ENCODE data around the gene SLX4IP. TPM values are rescaled to one million over a fixed set of nuclear protein-coding genes. Genes with fewer than 3 reads are reported as not detected.

Gene SLX4IP
- total RNA-seq, 1 donor from 2014 or later, result 8.6 TPM

GRCh38 chr20:10516529-10516928, 81.4 kb downstream of the SLX4IP start:
- peaks cover 5% of the 10 kb centered on the region for H3K36me3 Mint-ChIP-seq (ENCODE audit: low read depth)
- ATAC-seq (ENCODE audit: low read depth) (no peak), DNase-seq (no peak)
- ChIA-PET CTCF (no interaction called here), POLR2A (no interaction called here)
- TF ChIP-seq CTCF (IDR thresholded peaks at IDR 0.05), result no peak
- H3K9me3 Mint-ChIP-seq, result no peaks in the 10 kb centered on the region
- H3K4me3 Mint-ChIP-seq, result no peak overlapping the region
- no peak overlapping the region for H3K27ac Mint-ChIP-seq
- H3K4me1 Mint-ChIP-seq, result peaks cover 19% of the 10 kb centered on the region
- intact Hi-C loops (cut with micrococcal nuclease), result no loop called here
- H3K27me3 Mint-ChIP-seq, result no peaks in the 10 kb centered on the region

- intact Hi-C loops (cut with micrococcal nuclease), result no loop called here
- CTCF ChIA-PET, result no interaction called here
- no peak overlapping the region for H3K27ac Mint-ChIP-seq
Measured at GRCh38 chr20:10519361-10520046, 84.4 kb downstream of the SLX4IP start.

GRCh38 chr20:10520528-10520927, 85.4 kb downstream of the SLX4IP start:
- Mint-ChIP-seq H3K36me3 (ENCODE audit: low read depth) (peaks cover 11% of the 10 kb centered on the region), H3K9me3 (no peaks in the 10 kb centered on the region), H3K27ac (no peak overlapping the region), H3K4me3 (no peak overlapping the region), H3K4me1 (peaks cover 12% of the 10 kb centered on the region), H3K27me3 (no peaks in the 10 kb centered on the region)
- ChIA-PET CTCF (no interaction called here), POLR2A (no interaction called here)
- no peak for DNase-seq
- TF ChIP-seq CTCF (IDR thresholded peaks at IDR 0.05), result no peak
- intact Hi-C loops (cut with micrococcal nuclease), result no loop called here
- ATAC-seq (ENCODE audit: low read depth), result no peak

More at GRCh38 chr20:10519361-10520046, 84.4 kb downstream of the SLX4IP start:
- H3K36me3 Mint-ChIP-seq (ENCODE audit: low read depth), result peaks cover 13% of the 10 kb centered on the region
- POLR2A ChIA-PET, result no interaction called here
- peaks cover 12% of the 10 kb centered on the region for H3K4me1 Mint-ChIP-seq
- no peak for ATAC-seq (ENCODE audit: low read depth)
- no peak for TF ChIP-seq CTCF (IDR thresholded peaks at IDR 0.05)
- H3K9me3 Mint-ChIP-seq, result no peaks in the 10 kb centered on the region
- H3K4me3 Mint-ChIP-seq, result no peak overlapping the region
- DNase-seq, result no peak
- no peaks in the 10 kb centered on the region for H3K27me3 Mint-ChIP-seq

GRCh38 chr20:10521068-10521831, 86.1 kb downstream of the SLX4IP start:
- H3K9me3 Mint-ChIP-seq, result no peaks in the 10 kb centered on the region
- no peaks in the 10 kb centered on the region for H3K27me3 Mint-ChIP-seq
- ATAC-seq (ENCODE audit: low read depth) (no peak), DNase-seq (no peak)
- H3K36me3 Mint-ChIP-seq (ENCODE audit: low read depth), result peaks cover 17% of the 10 kb centered on the region
- no peak overlapping the region for H3K27ac Mint-ChIP-seq
- no peak for TF ChIP-seq CTCF (IDR thresholded peaks at IDR 0.05)
- H3K4me1 Mint-ChIP-seq, result peaks cover 12% of the 10 kb centered on the region
- POLR2A ChIA-PET, result no interaction called here
- CTCF ChIA-PET, result interaction anchor here (0.6 kb wide), 1 partner anchor 41 kb away, joined by 3 read pairs; no protein-coding TSS in a partner anchor
- intact Hi-C loops (cut with micrococcal nuclease), result no loop called here
- no peak overlapping the region for H3K4me3 Mint-ChIP-seq

- Mint-ChIP-seq H3K27ac (no peak overlapping the region), H3K27me3 (no peaks in the 10 kb centered on the region), H3K4me1 (peaks cover 12% of the 10 kb centered on the region), H3K4me3 (no peak overlapping the region), H3K9me3 (no peaks in the 10 kb centered on the region), H3K36me3 (ENCODE audit: low read depth) (peaks cover 17% of the 10 kb centered on the region)
- POLR2A ChIA-PET, result no interaction called here
- CTCF ChIA-PET, result interaction anchor here (0.6 kb wide), 1 partner anchor 41 kb away, joined by 3 read pairs; no protein-coding TSS in a partner anchor
- DNase-seq, result no peak
- TF ChIP-seq CTCF (IDR thresholded peaks at IDR 0.05), result no peak
- no peak for ATAC-seq (ENCODE audit: low read depth)
- intact Hi-C loops (cut with micrococcal nuclease), result no loop called here
Measured at GRCh38 chr20:10521836-10522235, 86.7 kb downstream of the SLX4IP start.

Data from activated B cell treated with CpG ODN at 0.5 μM for 24 hours (primary cell).